Sigmoid colon (tissue), 4 donors: ENCODE data around the gene GREM2.

Source experiments
- CTCF ChIP-seq, 4 experiments: fragments of 450-650 bp in 3 of 4; fragments of 200-600 bp in 1 of 4; IDR thresholded peaks; one replicate each; pipeline ENCODE4 v1.5.1; 2016 to 2019; ENCODE audit warnings: antibody characterized with exemption in 4 of 4, mild to moderate bottlenecking in 3 of 4, moderate library complexity in 2 of 4
- EP300 ChIP-seq, 4 donors: sonication (generic); formaldehyde crosslinking; IDR thresholded peaks; one replicate each; pipeline ENCODE4 v1.6.1; 2017; ENCODE audit warnings: antibody characterized with exemption in 4 of 4
- POLR2A ChIP-seq, 2 donors: fragments of 450-650 bp; IDR thresholded peaks; one replicate each; pipeline ENCODE4 v1.6.1; 2016; ENCODE audit warnings: antibody characterized with exemption in 2 of 2, mild to moderate bottlenecking in 2 of 2, moderate library complexity in 2 of 2
- POLR2AphosphoS5 ChIP-seq, 4 donors: sonication (generic); formaldehyde crosslinking; IDR thresholded peaks; one replicate each; pipeline ENCODE4 v1.6.1; 2017; ENCODE audit warnings: antibody characterized with exemption in 4 of 4

GRCh38 chr1:240539769-240540414 lies 72.1 kb downstream of the GREM2 start:
- no peak for TF ChIP-seq EP300 (IDR thresholded peaks at IDR 0.05)
- no peak for TF ChIP-seq CTCF (IDR thresholded peaks at IDR 0.05)
- TF ChIP-seq POLR2A (IDR thresholded peaks at IDR 0.05): no peak
- TF ChIP-seq POLR2AphosphoS5 (IDR thresholded peaks at IDR 0.05): no peak
